ENCODE data around the gene HEATR3.
A peak's percentile ranks its signal among the peaks of the same experiment; 100 is the strongest.

Gene HEATR3

GRCh38 chr16:50065624-50066481 lies at the start of gene HEATR3:
Gene HEATR3 (plus strand): TSS chr16:50065970. CDS start chr16:50066132, 162 bp downstream.
- TF ChIP-seq CTCF (IDR thresholded peaks at IDR 0.05): no peak
- H3K27ac ChIP-seq: peak within 1 kb of the TSS; percentile 78 to 86
- H3K4me1 ChIP-seq: peaks cover 0 to 24% (median 12%) of the 10 kb centered on the region in 4 donors
- peak; percentile 83 to 95 for DNase-seq
- peak within 1 kb of the TSS; percentile 84 to 94 for H3K4me3 ChIP-seq
- no peaks in the 10 kb centered on the region for H3K9me3 ChIP-seq
- intact Hi-C loops (cut with DNase I; ENCODE audit: low total_unique reads): no loop called here
- H3K36me3 ChIP-seq: peaks cover 0 to 16% (median 5%) of the 10 kb centered on the region in 3 donors
- no peaks in the 10 kb centered on the region for H3K27me3 ChIP-seq

- Histone ChIP-seq H3K4me3 (no peak overlapping the region), H3K9me3 (no peaks in the 10 kb centered on the region), H3K27me3 (peaks cover 0 to 2% of the 10 kb centered on the region in 2 donors), H3K4me1 (no peaks in the 10 kb centered on the region), H3K36me3 (no peaks in the 10 kb centered on the region), H3K27ac (no peak overlapping the region)
- intact Hi-C loops (cut with DNase I; ENCODE audit: low total_unique reads): no loop called here
- DNase-seq: no peak
- no peak for TF ChIP-seq CTCF (IDR thresholded peaks at IDR 0.05)
Observed at GRCh38 chr16:50017553-50017952, 48.2 kb upstream of the HEATR3 start.

GRCh38 chr16:50021544-50021943 lies 44.2 kb upstream of the HEATR3 start:
- Histone ChIP-seq H3K27me3 (peaks cover 0 to 2% of the 10 kb centered on the region in 2 donors), H3K4me1 (peaks cover 0 to 14% (median 8%) of the 10 kb centered on the region in 4 donors), H3K4me3 (no peak overlapping the region), H3K27ac (no peak overlapping the region), H3K9me3 (no peaks in the 10 kb centered on the region), H3K36me3 (no peaks in the 10 kb centered on the region)
- no peak for TF ChIP-seq CTCF (IDR thresholded peaks at IDR 0.05)
- intact Hi-C loops (cut with DNase I; ENCODE audit: low total_unique reads): loop anchor here (5.0 to 10.0 kb wide), 2 partner anchors 133 to 341 kb away; partner anchors contain the start of gene TENT4B
- no peak for DNase-seq

GRCh38 chr16:50023641-50024040 lies 42.1 kb upstream of the HEATR3 start:
- Histone ChIP-seq H3K9me3 (no peaks in the 10 kb centered on the region), H3K4me3 (no peak overlapping the region), H3K27ac (no peak overlapping the region), H3K27me3 (no peaks in the 10 kb centered on the region), H3K4me1 (peaks cover 0 to 23% (median 10%) of the 10 kb centered on the region in 4 donors), H3K36me3 (no peaks in the 10 kb centered on the region)
- no peak for DNase-seq
- intact Hi-C loops (cut with DNase I; ENCODE audit: low total_unique reads): loop anchor here (5.0 to 10.0 kb wide), 2 partner anchors 131 to 339 kb away; partner anchors contain the start of gene TENT4B
- TF ChIP-seq CTCF (IDR thresholded peaks at IDR 0.05): no peak

- peaks cover 0 to 23% (median 10%) of the 10 kb centered on the region in 4 donors for H3K4me1 ChIP-seq
- no peaks in the 10 kb centered on the region for H3K27me3 ChIP-seq
- no peaks in the 10 kb centered on the region for H3K36me3 ChIP-seq
- DNase-seq: no peak
- H3K27ac ChIP-seq: no peak overlapping the region
- no peaks in the 10 kb centered on the region for H3K9me3 ChIP-seq
- no peak for TF ChIP-seq CTCF (IDR thresholded peaks at IDR 0.05)
- intact Hi-C loops (cut with DNase I; ENCODE audit: low total_unique reads): loop anchor here (5.0 to 10.0 kb wide), 2 partner anchors 131 to 338 kb away; partner anchors contain the start of gene TENT4B
- no peak overlapping the region for H3K4me3 ChIP-seq
Observed at GRCh38 chr16:50024207-50024606, 41.6 kb upstream of the HEATR3 start.
